PFSK-1 (cell line): ENCODE data around the gene DNM1.

Experiments
- FOXP2 ChIP-seq: optimal IDR thresholded peaks from 2 replicates; pipeline ENCODE3; 2011; ENCODE audit warnings: borderline replicate concordance, control low read depth, inconsistent platforms; ENCODE audit not compliant: insufficient read depth; ENCODE audit errors: extremely low read length, extremely low read depth
- POLR2AphosphoS5 ChIP-seq: IDR thresholded peaks from 2 replicates; pipeline ENCODE4 v1.6.1; 2012; ENCODE audit warnings: low read depth, mild to moderate bottlenecking, control low read depth, low read length, moderate library complexity
- REST ChIP-seq, 2 experiments: IDR thresholded peaks; 2 replicates each; pipeline versions ENCODE4 v1.6.1 to v1.8.0; 2011 to 2012; ENCODE audit warnings: low read depth in 2 of 2, low read length in 2 of 2, control low read depth in 1 of 2, inconsistent platforms in 1 of 2, mild to moderate bottlenecking in 1 of 2, moderate library complexity in 1 of 2; ENCODE audit not compliant: insufficient read depth in 1 of 2
- SIN3A ChIP-seq: IDR thresholded peaks from 2 replicates; pipeline ENCODE4 v1.6.1; 2012; ENCODE audit warnings: mild to moderate bottlenecking, low read length, moderate library complexity, borderline replicate concordance; ENCODE audit not compliant: insufficient read depth
- TAF1 ChIP-seq: IDR thresholded peaks from 2 replicates; pipeline ENCODE4 v1.6.1; 2012; ENCODE audit warnings: low read length, control low read depth, borderline replicate concordance; ENCODE audit not compliant: insufficient read depth

Gene DNM1

GRCh38 chr9:128168731-128169308 lies 34.4 kb upstream of the DNM1 start:
- TF ChIP-seq POLR2AphosphoS5: no peak
- TF ChIP-seq TAF1: no peak
- TF ChIP-seq REST (IDR thresholded peaks at IDR 0.05; ENCODE audit: insufficient read depth in 1 of 2, low read depth in 2 of 2, low read length in 2 of 2): no peak
- no peak for TF ChIP-seq FOXP2
- TF ChIP-seq SIN3A: no peak

- TF ChIP-seq SIN3A (no peak), REST (IDR thresholded peaks at IDR 0.05; ENCODE audit: insufficient read depth in 1 of 2, low read depth in 2 of 2, low read length in 2 of 2) (no peak), FOXP2 (no peak), TAF1 (no peak), POLR2AphosphoS5 (no peak)
Observed at GRCh38 chr9:128169492-128169891, 33.7 kb upstream of the DNM1 start.

GRCh38 chr9:128169925-128170324 lies 33.3 kb upstream of the DNM1 start:
- no peak for TF ChIP-seq FOXP2
- TF ChIP-seq SIN3A: no peak
- no peak for TF ChIP-seq REST (IDR thresholded peaks at IDR 0.05; ENCODE audit: insufficient read depth in 1 of 2, low read depth in 2 of 2, low read length in 2 of 2)
- no peak for TF ChIP-seq POLR2AphosphoS5
- no peak for TF ChIP-seq TAF1

GRCh38 chr9:128174062-128174461 lies 29.1 kb upstream of the DNM1 start:
- no peak for TF ChIP-seq SIN3A
- no peak for TF ChIP-seq POLR2AphosphoS5
- TF ChIP-seq TAF1: no peak
- TF ChIP-seq FOXP2: no peak
- no peak for TF ChIP-seq REST (IDR thresholded peaks at IDR 0.05; ENCODE audit: insufficient read depth in 1 of 2, low read depth in 2 of 2, low read length in 2 of 2)

- no peak for TF ChIP-seq FOXP2
- no peak for TF ChIP-seq TAF1
- TF ChIP-seq POLR2AphosphoS5: no peak
- TF ChIP-seq SIN3A: no peak
- no peak for TF ChIP-seq REST (IDR thresholded peaks at IDR 0.05; ENCODE audit: insufficient read depth in 1 of 2, low read depth in 2 of 2, low read length in 2 of 2)
Observed at GRCh38 chr9:128175102-128175563, 28.0 kb upstream of the DNM1 start.
